ENCODE data around the gene CD8A. TPM values are rescaled to one million over a fixed set of nuclear protein-coding genes. Genes with fewer than 3 reads are reported as not detected.

The CD8A gene
- total and polyA plus RNA-seq, 2 of the 8 experiments (the other 6 are each of a cell fraction or from before 2014, with no cell fraction given), result 0.14 to 0.39 TPM

- TF ChIP-seq HDAC6 (IDR thresholded peaks at IDR 0.05; ENCODE audit: low read depth, low read length) (no peak), GABPA (IDR thresholded peaks at IDR 0.05; ENCODE audit: borderline replicate concordance, insufficient read depth, low read length) (no peak), GTF2F1 (IDR thresholded peaks at IDR 0.05; ENCODE audit: borderline replicate concordance, low read depth, low read length) (no peak)
These were observed 15.4 kb downstream of the CD8A start (continued) for GRCh38 chr2:86775338-86775737.
